Adrenal gland (tissue), 12 donors: ENCODE data around the gene ZBTB39. TPM values are rescaled to one million over a fixed set of nuclear protein-coding genes. Genes with fewer than 3 reads are reported as not detected.
"Not testable (repeated sequence)": the region's sequence is repeated elsewhere in the genome, so short reads cannot be mapped to it uniquely, and the experiment has no call there.

ENCODE experiments used
- DNase-seq, 7 donors: peaks; one replicate each; pipeline ENCODE4 v3.0.0-alpha.2; 2019 to 2020
- H3K27ac ChIP-seq, 5 donors: fragments of 200-600 bp; sonication (generic) in 4 of 5; 1 replicate in 3 of 5; 2 replicates in 2 of 5; pipeline versions ENCODE4 v1.5.1 to v1.8.0; 2016 to 2020; ENCODE audit warnings: mild to moderate bottlenecking in 1 of 5
- H3K27me3 ChIP-seq: fragments of 200-600 bp; 2 replicates; pipeline ENCODE4 v1.8.0; 2021
- H3K36me3 ChIP-seq, 2 donors: fragments of 200-600 bp; replicated peaks in 1 of 2; 1 replicate in 1 of 2; 2 replicates in 1 of 2; pipeline versions ENCODE4 v1.5.1 to v1.8.0; 2018 to 2022
- H3K4me1 ChIP-seq, 2 donors: fragments of 200-600 bp; replicated peaks in 1 of 2; 1 replicate in 1 of 2; 2 replicates in 1 of 2; pipeline versions ENCODE4 v1.5.1 to v1.8.0; 2018 to 2021
- H3K4me3 ChIP-seq, 4 donors: fragments of 200-600 bp; sonication (generic) in 3 of 4; one replicate each; pipeline ENCODE4 v1.5.1; 2016 to 2018
- H3K9me3 ChIP-seq, 3 donors: fragments of 200-600 bp; sonication (generic) in 1 of 3; replicated peaks in 1 of 3; 1 replicate in 2 of 3; 2 replicates in 1 of 3; pipeline versions ENCODE4 v1.5.1 to v1.8.0; 2016 to 2021
- POLR2A ChIP-seq, 2 donors: fragments of 450-650 bp; IDR thresholded peaks; one replicate each; pipeline ENCODE4 v1.6.1; 2017; ENCODE audit warnings: antibody characterized with exemption in 2 of 2, mild to moderate bottlenecking in 2 of 2, moderate library complexity in 1 of 2
- WGBS, 4 donors: extraction: QIAGEN DNeasy Blood & Tissue Kit in 2 of 4; methylation state at CpG; one replicate each; pipeline versions ENCODE4 v1.1.5 to v1.1.7; 2013 to 2017; 5-methylcytosine and 5-hydroxymethylcytosine counted together
- intact Hi-C, 2 donors: fragments of 100-400 bp; cut with DNase I; formaldehyde crosslinking; loops; one replicate each; pipeline versions ENCODE4 v1.14.1 to v1.15.0; 2022 to 2023
- polyA plus RNA-seq, 3 donors: library from polyadenylated mRNA; stranded (reverse); fragments of 200-250 nt in 2 of 3; fragments of 350-450 nt in 1 of 3; fragmentation: Illumina TruSeq in 1 of 3; extraction: RNeasy Lipid Tissue Mini Kit (QIAGEN cat#74804) in 1 of 3; gene quantifications; one replicate each; pipeline ENCODE4 v1.2.3, GENCODE V29; 2013 to 2014
- total RNA-seq, 9 donors: library from RNA; depleted of rRNA in 4 of 9; stranded (reverse); fragments of >200 nt in 4 of 9; fragments of 120-200 nt in 1 of 9; fragmentation: NEBNext Ultra II Directional in 1 of 9; extraction: Animal tissue kit (Norgen Biotek cat#: 25700) in 1 of 9; gene quantifications; one replicate each; pipeline versions ENCODE4 v1.1.0 to v1.2.4, GENCODE V29; 2013 to 2023
- TF ChIP-seq, protein P1 (sequence below), 6 experiments: fragments of 450-650 bp in 4 of 6; fragments of 200-600 bp in 2 of 6; sonication (generic) in 1 of 6; IDR thresholded peaks; 1 replicate in 5 of 6; 2 replicates in 1 of 6; pipeline versions ENCODE4 v1.5.1 to v1.8.0; 2016 to 2021; ENCODE audit warnings: antibody characterized with exemption in 6 of 6, mild to moderate bottlenecking in 2 of 6, moderate library complexity in 1 of 6
- donor health status: healthy with polysubstance abuse.
- donor health status: Bipolar disorder and iron deficiency.
- donor health status: DM: yes; HTN: yes; CAD: no.
- donor health status: DM: no; HTN: no; CAD: no.
- donor health status: DM: no; HTN: no; CAD: no.
- donor health status: DM: yes; HTN: yes; CAD: no.

ZBTB39 gene
- total and polyA plus RNA-seq, 12 donors: 1.4 to 6.0 (median 3.9) TPM

DNA sequence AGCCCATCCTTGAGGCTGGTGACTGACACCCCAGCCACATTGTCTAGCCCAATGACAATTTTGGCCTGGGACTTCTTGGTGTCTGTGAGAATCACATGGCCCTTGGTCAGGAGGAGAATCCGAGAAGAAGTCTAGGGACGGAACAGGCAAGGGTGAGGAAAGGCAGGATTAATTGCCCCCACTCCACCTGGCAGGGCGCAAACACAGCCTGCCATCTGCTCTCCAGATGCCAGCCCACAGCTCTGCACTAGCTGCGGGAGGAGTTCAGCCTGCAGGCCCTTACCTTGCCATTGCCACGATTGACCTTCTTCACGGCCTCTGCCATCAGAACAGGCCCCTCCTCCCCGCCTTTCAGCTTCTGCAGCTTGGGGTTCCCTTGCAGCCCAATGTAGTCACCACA, 23.1 kb upstream of the ZBTB39 start:
- 85 to 96% (median 91%) methylated on average over 7 of the region's 7 CpGs for WGBS, 4 donors
- DNase-seq: no peak
- Histone ChIP-seq H3K27ac (no peak overlapping the region), H3K4me3 (no peak overlapping the region), H3K9me3 (no peaks in the 10 kb centered on the region), H3K27me3 (no peaks in the 10 kb centered on the region), H3K4me1 (no peaks in the 10 kb centered on the region), H3K36me3 (no peaks in the 10 kb centered on the region)
- intact Hi-C loops: no loop called here
- TF ChIP-seq, protein P1, sequence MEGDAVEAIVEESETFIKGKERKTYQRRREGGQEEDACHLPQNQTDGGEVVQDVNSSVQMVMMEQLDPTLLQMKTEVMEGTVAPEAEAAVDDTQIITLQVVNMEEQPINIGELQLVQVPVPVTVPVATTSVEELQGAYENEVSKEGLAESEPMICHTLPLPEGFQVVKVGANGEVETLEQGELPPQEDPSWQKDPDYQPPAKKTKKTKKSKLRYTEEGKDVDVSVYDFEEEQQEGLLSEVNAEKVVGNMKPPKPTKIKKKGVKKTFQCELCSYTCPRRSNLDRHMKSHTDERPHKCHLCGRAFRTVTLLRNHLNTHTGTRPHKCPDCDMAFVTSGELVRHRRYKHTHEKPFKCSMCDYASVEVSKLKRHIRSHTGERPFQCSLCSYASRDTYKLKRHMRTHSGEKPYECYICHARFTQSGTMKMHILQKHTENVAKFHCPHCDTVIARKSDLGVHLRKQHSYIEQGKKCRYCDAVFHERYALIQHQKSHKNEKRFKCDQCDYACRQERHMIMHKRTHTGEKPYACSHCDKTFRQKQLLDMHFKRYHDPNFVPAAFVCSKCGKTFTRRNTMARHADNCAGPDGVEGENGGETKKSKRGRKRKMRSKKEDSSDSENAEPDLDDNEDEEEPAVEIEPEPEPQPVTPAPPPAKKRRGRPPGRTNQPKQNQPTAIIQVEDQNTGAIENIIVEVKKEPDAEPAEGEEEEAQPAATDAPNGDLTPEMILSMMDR (IDR thresholded peaks at IDR 0.05): no peak

DNA sequence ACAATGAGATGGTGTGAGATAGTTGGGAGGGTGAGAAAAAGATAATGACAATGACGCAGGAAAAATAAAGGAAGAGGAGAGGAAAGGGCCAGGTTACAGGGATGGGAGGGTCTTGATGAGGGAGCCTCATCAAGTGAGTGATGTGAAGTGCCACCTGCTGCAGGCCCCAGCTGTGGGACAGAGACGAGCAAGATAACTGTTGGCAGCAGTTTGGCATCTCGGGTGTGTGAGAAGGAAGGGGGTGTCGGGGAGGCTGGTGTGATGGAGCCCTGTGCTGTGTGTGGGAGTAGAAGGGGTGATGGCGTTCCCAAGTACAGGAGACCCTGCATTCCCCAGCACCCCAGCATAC, 21.4 kb upstream of the ZBTB39 start:
- H3K36me3 ChIP-seq: no peaks in the 10 kb centered on the region
- no peak for DNase-seq
- H3K9me3 ChIP-seq: no peaks in the 10 kb centered on the region
- WGBS, 4 donors: 64 to 78% (median 75%) methylated on average over 5 of the region's 5 CpGs
- no peak overlapping the region for H3K4me3 ChIP-seq
- no peaks in the 10 kb centered on the region for H3K4me1 ChIP-seq
- no peak for TF ChIP-seq POLR2A (IDR thresholded peaks at IDR 0.05)
- TF ChIP-seq, protein P1 (IDR thresholded peaks at IDR 0.05): no peak
- H3K27ac ChIP-seq: no peak overlapping the region
- H3K27me3 ChIP-seq: no peaks in the 10 kb centered on the region
- intact Hi-C loops: no loop called here

DNA sequence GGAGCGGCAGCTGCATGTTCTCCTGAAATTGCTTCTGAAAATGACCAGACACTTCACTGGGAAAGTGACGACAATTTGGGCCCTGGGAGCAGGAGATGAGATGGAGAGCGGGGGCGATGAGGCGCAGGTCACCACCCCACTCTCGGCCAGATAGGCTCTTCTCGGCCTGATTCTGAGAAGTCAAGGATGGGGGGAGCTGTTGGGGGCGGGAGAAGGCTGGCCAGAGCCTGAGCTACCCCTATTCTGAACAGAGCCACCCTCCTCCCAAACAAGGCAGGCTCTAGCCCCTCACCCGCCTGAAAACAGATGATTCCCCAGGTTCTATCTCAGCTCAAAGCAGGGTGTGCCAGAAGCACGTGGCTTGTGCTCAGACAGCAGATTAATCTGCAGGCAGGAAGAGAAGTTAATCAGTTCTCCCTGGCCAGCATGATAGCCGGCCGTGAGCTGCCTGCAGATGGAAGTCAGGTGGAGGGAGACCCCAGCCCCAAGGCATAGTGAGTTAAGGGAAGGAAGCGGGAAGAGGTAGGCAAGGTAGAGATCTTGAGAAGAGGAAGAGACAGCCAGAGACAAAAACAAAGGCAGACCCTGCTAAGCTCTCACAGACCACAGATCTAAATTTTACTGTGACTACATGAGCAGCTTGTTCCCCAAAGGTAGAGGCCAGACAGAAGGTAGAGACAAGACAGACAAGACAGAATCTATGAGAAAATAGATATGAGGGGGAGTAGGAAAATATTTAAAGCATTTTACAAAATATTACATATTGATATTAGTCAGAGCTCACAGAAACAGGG, 20.9 kb upstream of the ZBTB39 start:
- Histone ChIP-seq H3K36me3 (no peaks in the 10 kb centered on the region), H3K27me3 (no peaks in the 10 kb centered on the region), H3K4me1 (no peaks in the 10 kb centered on the region), H3K4me3 (no peak overlapping the region), H3K27ac (no peak overlapping the region), H3K9me3 (no peaks in the 10 kb centered on the region)
- 64 to 72% (median 67%) methylated on average over 12 to 13 of the region's 13 CpGs for WGBS, 4 donors
- TF ChIP-seq POLR2A (IDR thresholded peaks at IDR 0.05): no peak
- TF ChIP-seq, protein P1 (IDR thresholded peaks at IDR 0.05): no peak
- peak in 1 of 7 donors; percentile 59 for DNase-seq
- intact Hi-C loops: no loop called here

- Histone ChIP-seq H3K4me1 (no peaks in the 10 kb centered on the region), H3K36me3 (no peaks in the 10 kb centered on the region), H3K4me3 (no peak overlapping the region), H3K9me3 (no peaks in the 10 kb centered on the region), H3K27ac (no peak overlapping the region), H3K27me3 (no peaks in the 10 kb centered on the region)
- intact Hi-C loops: no loop called here
- TF ChIP-seq, protein P1 (IDR thresholded peaks at IDR 0.05): no peak
- TF ChIP-seq POLR2A (IDR thresholded peaks at IDR 0.05): no peak
- DNase-seq: no peak
- WGBS, 4 donors: 71 to 93% (median 78%) methylated on average over 2 of the region's 2 CpGs
Measured at GRCh38 chr12:57025196-57025595, 18.9 kb upstream of the ZBTB39 start.

DNA sequence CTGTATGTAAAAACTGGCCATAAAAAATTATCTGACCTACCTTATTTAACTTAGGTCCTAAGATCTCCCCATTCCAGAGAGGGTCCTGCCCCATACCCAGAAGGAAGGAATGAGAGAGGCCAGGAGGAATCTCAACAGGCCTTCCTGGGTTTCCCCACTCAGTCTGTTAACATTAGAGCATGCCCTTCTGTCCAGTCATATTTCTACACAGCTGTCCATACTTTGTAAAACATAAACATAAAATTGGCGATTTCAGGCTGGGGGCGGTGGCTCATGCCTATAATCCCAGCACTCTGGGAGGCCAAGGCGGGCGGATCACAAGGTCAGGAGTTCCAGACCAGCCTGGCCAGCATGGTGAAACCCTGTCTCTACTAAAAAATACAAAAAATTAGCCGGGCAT, 16.0 kb upstream of the ZBTB39 start:
- DNase-seq, H3K36me3 ChIP-seq, H3K4me1 ChIP-seq, H3K4me3 ChIP-seq, H3K27ac ChIP-seq, H3K9me3 ChIP-seq, H3K27me3 ChIP-seq, intact Hi-C loops: not testable (repeated sequence)
- WGBS, 4 donors: 91 to 100% (median 96%) methylated on average over 5 of the region's 5 CpGs
